ENCODE results near the gene PPP1R17.

DNA sequence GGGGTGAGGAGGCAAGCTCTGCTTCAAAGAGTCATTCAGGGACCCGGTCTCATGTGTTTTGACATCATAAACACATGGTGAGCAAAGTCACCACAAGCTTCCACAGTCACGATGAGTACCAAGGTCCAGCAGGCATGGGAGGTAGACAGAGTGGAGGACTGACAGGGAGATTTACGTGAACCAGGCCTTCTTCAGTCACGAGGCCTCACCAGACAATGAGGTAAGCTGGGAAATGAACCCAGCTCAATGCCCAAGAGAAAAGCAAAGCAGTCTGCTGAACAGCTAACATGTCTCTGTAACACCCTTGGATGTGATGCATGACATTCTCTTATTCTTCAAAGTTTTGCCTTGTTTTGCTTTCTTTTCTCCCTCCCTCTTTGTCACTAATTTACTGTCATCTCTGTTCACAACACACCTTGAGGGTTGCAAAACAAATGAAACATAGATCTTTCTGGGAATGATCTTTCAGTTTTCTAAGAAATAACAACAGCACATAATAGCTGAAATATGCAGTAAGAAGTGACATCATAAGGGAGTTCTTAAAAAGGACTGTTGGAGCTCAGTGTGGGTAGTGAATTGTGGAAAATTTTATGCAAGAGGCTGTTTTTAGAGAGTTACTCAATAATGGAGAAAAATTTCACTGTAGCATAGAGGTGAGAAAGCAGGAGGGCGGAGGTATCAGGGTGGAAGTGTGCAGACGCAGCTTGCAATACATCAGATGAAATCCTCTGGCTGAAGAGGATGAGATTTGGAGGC, 9.0 kb downstream of the PPP1R17 start:
- TF ChIP-seq POLR2AphosphoS5 (IDR thresholded peaks at IDR 0.05), result no peak
- TF ChIP-seq EP300 (IDR thresholded peaks at IDR 0.05), result no peak

All from gastroesophageal sphincter (tissue), 2 donors.